K562 (cell line): ENCODE data around the gene KCNC3. TPM values are rescaled to one million over a fixed set of nuclear protein-coding genes. Genes with fewer than 3 reads are reported as not detected.

ENCODE experiments used
- ASH1L ChIP-seq: fragments of 450-650 bp; IDR thresholded peaks from 2 replicates; pipeline ENCODE4 v1.6.1; 2018; ENCODE audit warnings: borderline replicate concordance, mild to moderate bottlenecking, low read depth; ENCODE audit not compliant: partially characterized antibody
- ATF3 ChIP-seq, 2 experiments: fragments of 450-650 bp in 1 of 2; sonication (generic) in 1 of 2; formaldehyde crosslinking in 1 of 2; IDR thresholded peaks in 1 of 2; conservative IDR thresholded peaks in 1 of 2; 2 replicates each; pipeline versions ENCODE4 v1.6.1 to v1.8.1; 2016 to 2023; ENCODE audit warnings: mild to moderate bottlenecking in 2 of 2, moderate library complexity in 2 of 2, inconsistent platforms in 1 of 2, missing genetic modification reagents in 1 of 2
- CUX1 ChIP-seq: fragments of 200-800 bp; sonication (Bioruptor generic); IDR thresholded peaks from 2 replicates; pipeline ENCODE4 v1.6.1; 2016; ENCODE audit warnings: missing genetic modification characterization, missing compliant biosample characterization
- GTF2E2 ChIP-seq: fragments of 200-800 bp; sonication (Bioruptor generic); IDR thresholded peaks from 2 replicates; pipeline ENCODE4 v1.6.1; 2016; ENCODE audit warnings: missing genetic modification characterization, missing compliant biosample characterization
- KLF6 ChIP-seq: fragments of 250-450 bp; sonication (Bioruptor Pico); IDR thresholded peaks from 2 replicates; pipeline ENCODE4 v1.4.0; 2020; ENCODE audit warnings: mild to moderate bottlenecking, moderate library complexity, borderline replicate concordance
- MEF2A ChIP-seq: IDR thresholded peaks from 2 replicates; pipeline ENCODE4 v1.6.1; 2011; ENCODE audit warnings: low read depth, mild to moderate bottlenecking, low read length, moderate library complexity; ENCODE audit not compliant: control insufficient read depth
- MEIS2 ChIP-seq: fragments of 450-650 bp; IDR thresholded peaks from 2 replicates; pipeline ENCODE4 v1.6.1; 2014; ENCODE audit warnings: mild to moderate bottlenecking; ENCODE audit not compliant: partially characterized antibody
- NFE2 ChIP-seq: IDR thresholded peaks from 2 replicates; pipeline ENCODE4 v1.6.1; 2014; ENCODE audit warnings: antibody characterized with exemption, low read depth
- NKRF ChIP-seq: fragments of 450-650 bp; IDR thresholded peaks from 2 replicates; pipeline ENCODE4 v1.6.1; 2016; ENCODE audit warnings: borderline replicate concordance
- NR3C1 ChIP-seq: sonication (generic); formaldehyde crosslinking; IDR thresholded peaks from 2 replicates; pipeline ENCODE4 v1.8.1; 2022; ENCODE audit warnings: missing genetic modification reagents
- PCBP1 ChIP-seq: fragments of 200-400 bp; formaldehyde crosslinking; IDR thresholded peaks from 2 replicates; pipeline ENCODE4 v1.6.1; 2018; ENCODE audit warnings: mild to moderate bottlenecking, low read depth, low read length; ENCODE audit not compliant: poor library complexity, severe bottlenecking
- SMAD1 ChIP-seq: fragments of 150-350 bp; IDR thresholded peaks from 2 replicates; pipeline ENCODE4 v1.6.1; 2014; ENCODE audit warnings: low read length, low read depth; ENCODE audit not compliant: partially characterized antibody
- SOX6 ChIP-seq: fragments of 450-650 bp; IDR thresholded peaks from 2 replicates; pipeline ENCODE4 v1.6.1; 2014; ENCODE audit warnings: mild to moderate bottlenecking
- TGIF2 ChIP-seq: sonication (generic); formaldehyde crosslinking; IDR thresholded peaks from 2 replicates; pipeline ENCODE4 v1.8.1; 2022; ENCODE audit warnings: mild to moderate bottlenecking, missing genetic modification reagents, moderate library complexity
- polyA plus RNA-seq, 8 experiments: library from polyadenylated mRNA; depleted of rRNA in 4 of 8; stranded (reverse) in 5 of 8; unstranded in 3 of 8; fragments of >200 nt; fragmentation: Nextera tagmentation in 2 of 8; fragmentation: Illumina TruSeq in 1 of 8; extraction: Ambion mirVana in 2 of 8; extraction: Trizol in 1 of 8; gene quantifications; 2 replicates each; pipeline versions ENCODE4 v1.2.1 to v1.2.3, GENCODE V29; 2011 to 2014; ENCODE audit warnings: inconsistent platforms in 1 of 8, missing spikeins in 1 of 8
- total RNA-seq, 7 experiments: library from RNA; depleted of rRNA in 6 of 7; stranded (reverse); fragments of >200 nt in 6 of 7; fragmentation: Illumina TruSeq in 2 of 7; extraction: Trizol in 2 of 7; gene quantifications; 2 replicates each; pipeline versions ENCODE4 v1.2.1 to v1.2.3, GENCODE V29; 2011 to 2021; ENCODE audit warnings: low replicate concordance in 1 of 7
- TF ChIP-seq, protein P1 (sequence below): sonication (generic); formaldehyde crosslinking; IDR thresholded peaks from 2 replicates; pipeline ENCODE4 v1.8.1; 2023; ENCODE audit warnings: mild to moderate bottlenecking, missing genetic modification reagents

KCNC3 gene
- total and polyA plus RNA-seq, 9 of the 15 experiments (the other 6 are each of a cell fraction or from before 2014, with no cell fraction given), result 0.03 to 26.2 (median 2.0) TPM

GRCh38 chr19:50333235-50333736, 4.1 kb upstream of the KCNC3 start (continued):
- TF ChIP-seq NKRF (no peak; the same call in 1 of the 2 replicates), NR3C1 (no peak), ATF3 (IDR thresholded peaks at IDR 0.05) (peak; percentile 87), ATF3 (CRISPR knock-in tag; conservative IDR thresholded peaks at IDR 0.05) (no peak), KLF6 (no peak), TGIF2 (CRISPR knock-in tag) (no peak), SMAD1 (no peak), NFE2 (no peak), MEF2A (no peak), SOX6 (peak; percentile 7; the same call in 1 of the 2 replicates), PCBP1 (no peak), CUX1 (CRISPR knock-in tag) (no peak), MEIS2 (no peak), GTF2E2 (tag) (no peak), ASH1L (no peak)
- TF ChIP-seq, protein P1, sequence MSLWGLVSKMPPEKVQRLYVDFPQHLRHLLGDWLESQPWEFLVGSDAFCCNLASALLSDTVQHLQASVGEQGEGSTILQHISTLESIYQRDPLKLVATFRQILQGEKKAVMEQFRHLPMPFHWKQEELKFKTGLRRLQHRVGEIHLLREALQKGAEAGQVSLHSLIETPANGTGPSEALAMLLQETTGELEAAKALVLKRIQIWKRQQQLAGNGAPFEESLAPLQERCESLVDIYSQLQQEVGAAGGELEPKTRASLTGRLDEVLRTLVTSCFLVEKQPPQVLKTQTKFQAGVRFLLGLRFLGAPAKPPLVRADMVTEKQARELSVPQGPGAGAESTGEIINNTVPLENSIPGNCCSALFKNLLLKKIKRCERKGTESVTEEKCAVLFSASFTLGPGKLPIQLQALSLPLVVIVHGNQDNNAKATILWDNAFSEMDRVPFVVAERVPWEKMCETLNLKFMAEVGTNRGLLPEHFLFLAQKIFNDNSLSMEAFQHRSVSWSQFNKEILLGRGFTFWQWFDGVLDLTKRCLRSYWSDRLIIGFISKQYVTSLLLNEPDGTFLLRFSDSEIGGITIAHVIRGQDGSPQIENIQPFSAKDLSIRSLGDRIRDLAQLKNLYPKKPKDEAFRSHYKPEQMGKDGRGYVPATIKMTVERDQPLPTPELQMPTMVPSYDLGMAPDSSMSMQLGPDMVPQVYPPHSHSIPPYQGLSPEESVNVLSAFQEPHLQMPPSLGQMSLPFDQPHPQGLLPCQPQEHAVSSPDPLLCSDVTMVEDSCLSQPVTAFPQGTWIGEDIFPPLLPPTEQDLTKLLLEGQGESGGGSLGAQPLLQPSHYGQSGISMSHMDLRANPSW, result no peak
